Loucy (cell line): Measurements from ENCODE around the gene PTS.

ENCODE experiments used
- EZH2phosphoT487 ChIP-seq: fragments of 200-600 bp; IDR thresholded peaks from 2 replicates; pipeline ENCODE4 v1.6.1; 2018; ENCODE audit warnings: antibody characterized with exemption, mild to moderate bottlenecking, moderate library complexity, borderline replicate concordance
- TF ChIP-seq, protein P1 (sequence below): fragments of 200-600 bp; sonication (generic); conservative IDR thresholded peaks from 2 replicates; pipeline ENCODE4 v1.5.1; 2014; ENCODE audit warnings: mild to moderate bottlenecking, antibody characterized with exemption, low read length

DNA sequence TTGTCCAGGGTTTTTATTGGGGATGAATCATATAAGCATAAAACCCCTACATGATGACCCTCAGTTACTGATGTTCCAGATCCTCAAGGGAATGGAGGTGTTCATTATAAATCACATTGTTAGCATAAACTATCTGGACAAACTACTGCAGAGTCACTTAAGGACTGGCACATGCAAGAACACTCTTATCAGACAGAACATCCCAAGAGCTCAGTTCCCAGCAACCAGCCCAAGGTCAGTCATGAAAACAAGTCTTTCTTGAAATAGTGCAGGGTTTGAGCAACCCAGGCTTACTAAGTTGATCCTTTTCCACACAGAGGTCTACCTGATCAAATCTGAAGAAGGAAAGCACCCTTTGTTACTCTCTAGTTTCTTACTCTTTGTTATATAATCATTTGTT, 13.5 kb upstream of the PTS start:
- TF ChIP-seq, protein P1, sequence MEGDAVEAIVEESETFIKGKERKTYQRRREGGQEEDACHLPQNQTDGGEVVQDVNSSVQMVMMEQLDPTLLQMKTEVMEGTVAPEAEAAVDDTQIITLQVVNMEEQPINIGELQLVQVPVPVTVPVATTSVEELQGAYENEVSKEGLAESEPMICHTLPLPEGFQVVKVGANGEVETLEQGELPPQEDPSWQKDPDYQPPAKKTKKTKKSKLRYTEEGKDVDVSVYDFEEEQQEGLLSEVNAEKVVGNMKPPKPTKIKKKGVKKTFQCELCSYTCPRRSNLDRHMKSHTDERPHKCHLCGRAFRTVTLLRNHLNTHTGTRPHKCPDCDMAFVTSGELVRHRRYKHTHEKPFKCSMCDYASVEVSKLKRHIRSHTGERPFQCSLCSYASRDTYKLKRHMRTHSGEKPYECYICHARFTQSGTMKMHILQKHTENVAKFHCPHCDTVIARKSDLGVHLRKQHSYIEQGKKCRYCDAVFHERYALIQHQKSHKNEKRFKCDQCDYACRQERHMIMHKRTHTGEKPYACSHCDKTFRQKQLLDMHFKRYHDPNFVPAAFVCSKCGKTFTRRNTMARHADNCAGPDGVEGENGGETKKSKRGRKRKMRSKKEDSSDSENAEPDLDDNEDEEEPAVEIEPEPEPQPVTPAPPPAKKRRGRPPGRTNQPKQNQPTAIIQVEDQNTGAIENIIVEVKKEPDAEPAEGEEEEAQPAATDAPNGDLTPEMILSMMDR: no peak
- no peak for TF ChIP-seq EZH2phosphoT487
